ENCODE data around the gene IPPK.
"Not testable (repeated sequence)": the region's sequence is repeated elsewhere in the genome, so short reads cannot be mapped to it uniquely, and the experiment has no call there.

IPPK gene

DNA sequence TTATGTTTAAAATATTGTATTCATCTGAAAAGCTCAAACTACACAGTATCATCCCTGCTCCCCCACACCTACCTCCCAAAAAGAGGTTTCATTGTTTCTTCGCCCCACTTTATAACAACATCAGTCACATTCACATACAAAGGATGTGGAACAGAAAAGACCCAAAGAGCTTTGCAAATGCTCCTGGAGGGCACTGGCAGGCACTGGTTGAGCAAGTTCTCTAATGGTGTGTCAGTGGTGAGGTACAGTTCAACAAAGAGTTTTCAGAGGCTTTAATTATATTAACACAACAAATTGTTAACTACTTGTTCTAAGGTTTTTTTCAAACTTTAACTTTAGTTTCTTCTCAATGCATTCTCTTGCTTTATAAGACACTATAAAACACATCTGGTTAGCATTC, 80.0 kb downstream of the IPPK start:
- Histone ChIP-seq H3K27ac (ENCODE audit: low read length) (no peak overlapping the region), H3K9me3 (ENCODE audit: insufficient read depth, low read length, severe bottlenecking) (no peaks in the 10 kb centered on the region), H3K36me3 (ENCODE audit: insufficient read depth, low read length) (no peaks in the 10 kb centered on the region), H3K4me1 (ENCODE audit: insufficient read depth, low read length) (no peaks in the 10 kb centered on the region), H3K79me2 (ENCODE audit: insufficient read depth, low read length) (no peaks in the 10 kb centered on the region), H3K9ac (ENCODE audit: low read depth, low read length) (no peak overlapping the region), H4K20me1 (ENCODE audit: insufficient read depth, low read length) (no peaks in the 10 kb centered on the region), H3K4me2 (ENCODE audit: insufficient read depth, low read length) (no peak overlapping the region), H3K27me3 (ENCODE audit: insufficient read depth, low read length, poor library complexity) (no peaks in the 10 kb centered on the region), H2AFZ (ENCODE audit: low read depth, low read length) (no peak overlapping the region), H3K4me3 (ENCODE audit: low read depth in 1 of 2, low read length in 2 of 2) (no peak overlapping the region)
- DNase-seq: no peak
- no peak for TF ChIP-seq EZH2 (IDR thresholded peaks at IDR 0.05; ENCODE audit: borderline replicate concordance, low read depth, low read length, severe bottlenecking)
- TF ChIP-seq, protein P1, sequence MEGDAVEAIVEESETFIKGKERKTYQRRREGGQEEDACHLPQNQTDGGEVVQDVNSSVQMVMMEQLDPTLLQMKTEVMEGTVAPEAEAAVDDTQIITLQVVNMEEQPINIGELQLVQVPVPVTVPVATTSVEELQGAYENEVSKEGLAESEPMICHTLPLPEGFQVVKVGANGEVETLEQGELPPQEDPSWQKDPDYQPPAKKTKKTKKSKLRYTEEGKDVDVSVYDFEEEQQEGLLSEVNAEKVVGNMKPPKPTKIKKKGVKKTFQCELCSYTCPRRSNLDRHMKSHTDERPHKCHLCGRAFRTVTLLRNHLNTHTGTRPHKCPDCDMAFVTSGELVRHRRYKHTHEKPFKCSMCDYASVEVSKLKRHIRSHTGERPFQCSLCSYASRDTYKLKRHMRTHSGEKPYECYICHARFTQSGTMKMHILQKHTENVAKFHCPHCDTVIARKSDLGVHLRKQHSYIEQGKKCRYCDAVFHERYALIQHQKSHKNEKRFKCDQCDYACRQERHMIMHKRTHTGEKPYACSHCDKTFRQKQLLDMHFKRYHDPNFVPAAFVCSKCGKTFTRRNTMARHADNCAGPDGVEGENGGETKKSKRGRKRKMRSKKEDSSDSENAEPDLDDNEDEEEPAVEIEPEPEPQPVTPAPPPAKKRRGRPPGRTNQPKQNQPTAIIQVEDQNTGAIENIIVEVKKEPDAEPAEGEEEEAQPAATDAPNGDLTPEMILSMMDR (IDR thresholded peaks at IDR 0.05; ENCODE audit: borderline replicate concordance, extremely low read depth, low read length, poor library complexity, severe bottlenecking): no peak
- no peak for ATAC-seq (ENCODE audit: insufficient read depth, low read depth)

DNA sequence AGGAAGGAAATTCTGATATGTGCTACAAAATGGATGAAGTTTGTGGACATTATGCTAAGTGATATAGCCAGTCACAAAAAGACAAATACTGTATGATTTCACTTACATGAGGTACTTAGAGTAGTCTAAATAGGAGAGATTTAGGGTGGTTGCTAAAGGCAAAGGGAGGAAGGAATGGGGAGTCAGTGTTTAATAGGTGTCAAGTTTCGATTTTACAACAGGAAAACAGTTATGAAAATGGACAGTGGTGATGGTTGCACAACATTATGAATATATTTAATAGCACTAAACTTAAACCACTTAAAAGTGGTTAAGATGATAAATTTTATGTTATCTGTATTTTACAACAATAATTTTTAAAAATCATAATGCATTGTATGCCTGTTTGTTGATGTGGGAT, 93.8 kb downstream of the IPPK start:
- H4K20me1 ChIP-seq (ENCODE audit: insufficient read depth, low read length): no peaks in the 10 kb centered on the region
- H3K4me2 ChIP-seq (ENCODE audit: insufficient read depth, low read length): no peak overlapping the region
- H3K4me3 ChIP-seq (ENCODE audit: low read depth in 1 of 2, low read length in 2 of 2): no peak overlapping the region
- no peaks in the 10 kb centered on the region for H3K27me3 ChIP-seq (ENCODE audit: insufficient read depth, low read length, poor library complexity)
- no peak overlapping the region for H2AFZ ChIP-seq (ENCODE audit: low read depth, low read length)
- no peak overlapping the region for H3K27ac ChIP-seq (ENCODE audit: low read length)
- H3K79me2 ChIP-seq (ENCODE audit: insufficient read depth, low read length): no peaks in the 10 kb centered on the region
- H3K4me1 ChIP-seq (ENCODE audit: insufficient read depth, low read length): no peaks in the 10 kb centered on the region
- H3K36me3 ChIP-seq (ENCODE audit: insufficient read depth, low read length): no peaks in the 10 kb centered on the region
- ATAC-seq (ENCODE audit: insufficient read depth, low read depth) (no peak), DNase-seq (no peak)
- TF ChIP-seq, protein P1 (IDR thresholded peaks at IDR 0.05; ENCODE audit: borderline replicate concordance, extremely low read depth, low read length, poor library complexity, severe bottlenecking): no peak
- no peak for TF ChIP-seq EZH2 (IDR thresholded peaks at IDR 0.05; ENCODE audit: borderline replicate concordance, low read depth, low read length, severe bottlenecking)
- no peaks in the 10 kb centered on the region for H3K9me3 ChIP-seq (ENCODE audit: insufficient read depth, low read length, severe bottlenecking)
- H3K9ac ChIP-seq (ENCODE audit: low read depth, low read length): no peak overlapping the region

DNA sequence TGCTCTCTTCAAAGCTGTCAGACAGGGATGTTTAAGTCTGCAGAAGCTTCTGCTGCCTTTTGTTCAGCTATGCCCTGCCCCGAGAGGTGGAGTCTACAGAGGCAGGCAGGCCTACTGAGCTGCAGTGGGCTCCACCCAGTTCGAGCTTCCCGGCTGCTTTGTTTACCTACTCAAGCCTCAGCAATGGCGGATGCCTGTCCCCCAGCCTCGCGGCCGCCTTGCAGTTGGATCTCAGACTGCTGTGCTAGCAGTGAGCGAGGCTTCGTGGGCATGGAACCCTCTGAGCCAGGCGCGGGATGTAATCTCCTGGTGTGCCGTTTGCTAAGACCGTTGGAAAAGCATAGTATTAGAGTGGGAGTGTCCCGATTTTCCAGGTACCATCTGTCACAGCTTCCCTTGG, 96.3 kb downstream of the IPPK start:
- H3K9me3 ChIP-seq (ENCODE audit: insufficient read depth, low read length, severe bottlenecking); DNase-seq; H3K27me3 ChIP-seq (ENCODE audit: insufficient read depth, low read length, poor library complexity); H3K4me2 ChIP-seq (ENCODE audit: insufficient read depth, low read length); H3K9ac ChIP-seq (ENCODE audit: low read depth, low read length); H2AFZ ChIP-seq (ENCODE audit: low read depth, low read length); H4K20me1 ChIP-seq (ENCODE audit: insufficient read depth, low read length); H3K79me2 ChIP-seq (ENCODE audit: insufficient read depth, low read length); H3K4me1 ChIP-seq (ENCODE audit: insufficient read depth, low read length); ATAC-seq (ENCODE audit: insufficient read depth, low read depth); H3K4me3 ChIP-seq (ENCODE audit: low read depth in 1 of 2, low read length in 2 of 2); H3K36me3 ChIP-seq (ENCODE audit: insufficient read depth, low read length); H3K27ac ChIP-seq (ENCODE audit: low read length): not testable (repeated sequence)

DNA sequence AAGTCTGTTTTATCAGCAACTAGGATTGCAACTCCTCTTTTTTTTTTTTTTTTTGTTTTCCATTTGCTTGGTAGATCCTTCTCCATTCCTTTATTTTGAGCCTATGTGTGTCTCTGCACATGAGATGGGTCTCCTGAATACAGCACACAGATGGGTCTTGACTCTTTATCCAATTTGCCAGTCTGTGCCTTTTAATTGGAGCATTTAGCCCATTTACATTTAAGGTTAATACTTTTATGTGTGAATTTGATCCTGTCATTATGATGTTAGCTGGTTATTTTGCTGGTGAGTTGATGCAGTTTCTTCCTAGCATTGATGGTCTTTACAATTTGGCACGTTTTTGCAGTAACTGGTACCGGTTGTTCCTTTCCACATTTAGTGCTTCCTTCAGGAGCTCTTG, 98.1 kb downstream of the IPPK start:
- not testable (repeated sequence) for H3K27ac ChIP-seq (ENCODE audit: low read length); H3K9me3 ChIP-seq (ENCODE audit: insufficient read depth, low read length, severe bottlenecking); H3K4me2 ChIP-seq (ENCODE audit: insufficient read depth, low read length); H3K27me3 ChIP-seq (ENCODE audit: insufficient read depth, low read length, poor library complexity); H4K20me1 ChIP-seq (ENCODE audit: insufficient read depth, low read length); H3K4me3 ChIP-seq (ENCODE audit: low read depth in 1 of 2, low read length in 2 of 2); ATAC-seq (ENCODE audit: insufficient read depth, low read depth); H2AFZ ChIP-seq (ENCODE audit: low read depth, low read length); H3K36me3 ChIP-seq (ENCODE audit: insufficient read depth, low read length); H3K4me1 ChIP-seq (ENCODE audit: insufficient read depth, low read length); H3K9ac ChIP-seq (ENCODE audit: low read depth, low read length); H3K79me2 ChIP-seq (ENCODE audit: insufficient read depth, low read length); DNase-seq
